Omental fat pad (tissue), 4 donors: ENCODE measurements around the gene CD300LB. TPM values are rescaled to one million over a fixed set of nuclear protein-coding genes. Genes with fewer than 3 reads are reported as not detected.
"Not testable (repeated sequence)": the region's sequence is repeated elsewhere in the genome, so short reads cannot be mapped to it uniquely, and the experiment has no call there.

Source experiments
- ATAC-seq: fragments of 150-250 bp; one replicate; pipeline ENCODE4 v1.9.1; 2016; ENCODE audit warnings: mild to moderate bottlenecking, moderate library complexity; ENCODE audit not compliant: low FRiP score
- DNase-seq: peaks from one replicate; pipeline ENCODE4 v3.0.0-alpha.2; 2019; ENCODE audit warnings: low spot score
- total RNA-seq, 4 donors: library from RNA; depleted of rRNA; stranded (reverse); fragments of >200 nt; gene quantifications; one replicate each; pipeline ENCODE4 v1.1.0, GENCODE V29; 2016
- TF ChIP-seq, protein P1 (sequence below), 3 donors: fragments of 450-650 bp; IDR thresholded peaks; one replicate each; pipeline ENCODE4 v1.5.1; 2016 to 2017; ENCODE audit warnings: antibody characterized with exemption in 3 of 3, mild to moderate bottlenecking in 3 of 3, moderate library complexity in 2 of 3

The CD300LB gene
- total RNA-seq = 10 to 100 TPM in 1 of 4 donors, 1 to 10 TPM in 1, under 1 TPM in 2; 0.63 to 14.1 (median 0.86) TPM

DNA sequence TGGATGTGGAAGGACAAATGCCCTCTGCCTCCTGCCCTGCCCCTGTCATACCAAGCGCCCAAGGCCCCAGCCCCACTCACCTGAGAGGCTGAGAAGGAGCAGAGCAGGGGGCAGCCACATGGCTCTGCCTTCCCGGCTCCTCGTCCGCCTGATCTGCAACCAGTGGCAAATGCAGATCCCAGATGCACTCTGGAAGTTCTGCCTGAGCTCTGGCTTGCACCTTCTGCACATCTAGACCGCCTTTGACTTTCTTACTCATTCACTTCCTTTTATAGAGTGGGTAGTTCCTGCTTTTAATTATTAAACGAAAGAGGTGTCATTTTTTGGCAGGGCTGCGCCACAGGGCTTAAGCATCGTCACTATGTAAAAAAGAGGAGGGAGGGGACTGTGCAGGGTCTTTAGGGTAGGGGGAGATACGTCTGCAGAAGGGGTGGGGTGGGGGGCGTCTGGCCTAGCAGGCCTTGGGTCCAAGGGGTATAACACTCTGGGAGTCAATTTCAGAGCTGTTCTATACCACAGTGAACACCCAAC lies at the start of gene CD300LB:
CD300LB (minus strand) TSS at position 245 of the 531 bp plus-strand sequence; CDS start at position 120, 125 bp downstream.
- DNase-seq (no peak), ATAC-seq (no peak)
- TF ChIP-seq, protein P1, sequence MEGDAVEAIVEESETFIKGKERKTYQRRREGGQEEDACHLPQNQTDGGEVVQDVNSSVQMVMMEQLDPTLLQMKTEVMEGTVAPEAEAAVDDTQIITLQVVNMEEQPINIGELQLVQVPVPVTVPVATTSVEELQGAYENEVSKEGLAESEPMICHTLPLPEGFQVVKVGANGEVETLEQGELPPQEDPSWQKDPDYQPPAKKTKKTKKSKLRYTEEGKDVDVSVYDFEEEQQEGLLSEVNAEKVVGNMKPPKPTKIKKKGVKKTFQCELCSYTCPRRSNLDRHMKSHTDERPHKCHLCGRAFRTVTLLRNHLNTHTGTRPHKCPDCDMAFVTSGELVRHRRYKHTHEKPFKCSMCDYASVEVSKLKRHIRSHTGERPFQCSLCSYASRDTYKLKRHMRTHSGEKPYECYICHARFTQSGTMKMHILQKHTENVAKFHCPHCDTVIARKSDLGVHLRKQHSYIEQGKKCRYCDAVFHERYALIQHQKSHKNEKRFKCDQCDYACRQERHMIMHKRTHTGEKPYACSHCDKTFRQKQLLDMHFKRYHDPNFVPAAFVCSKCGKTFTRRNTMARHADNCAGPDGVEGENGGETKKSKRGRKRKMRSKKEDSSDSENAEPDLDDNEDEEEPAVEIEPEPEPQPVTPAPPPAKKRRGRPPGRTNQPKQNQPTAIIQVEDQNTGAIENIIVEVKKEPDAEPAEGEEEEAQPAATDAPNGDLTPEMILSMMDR (IDR thresholded peaks at IDR 0.05) = no peak

DNA sequence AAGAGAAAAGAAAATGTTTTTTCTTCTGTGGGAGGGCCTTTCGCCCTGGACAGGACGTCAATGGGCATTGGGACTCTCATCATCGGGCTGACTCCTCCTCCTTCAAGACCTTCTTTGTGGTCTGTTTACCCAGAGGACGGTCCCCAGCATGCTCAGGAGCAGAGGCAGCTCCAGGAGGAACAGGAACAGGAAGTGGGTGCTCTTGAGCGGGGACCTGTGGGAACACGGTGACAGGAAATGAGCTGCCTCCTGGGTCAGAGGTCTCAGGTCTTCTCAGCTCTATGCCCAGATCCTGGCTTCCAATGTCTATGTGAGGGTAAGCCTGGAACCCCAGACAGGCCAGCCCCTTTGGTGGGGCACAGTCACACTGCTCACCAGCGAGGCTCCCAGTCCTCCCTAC lies 48.6 kb upstream of the CD300LB start:
- ATAC-seq (no peak), DNase-seq (no peak)
- TF ChIP-seq, protein P1 (IDR thresholded peaks at IDR 0.05) = no peak

DNA sequence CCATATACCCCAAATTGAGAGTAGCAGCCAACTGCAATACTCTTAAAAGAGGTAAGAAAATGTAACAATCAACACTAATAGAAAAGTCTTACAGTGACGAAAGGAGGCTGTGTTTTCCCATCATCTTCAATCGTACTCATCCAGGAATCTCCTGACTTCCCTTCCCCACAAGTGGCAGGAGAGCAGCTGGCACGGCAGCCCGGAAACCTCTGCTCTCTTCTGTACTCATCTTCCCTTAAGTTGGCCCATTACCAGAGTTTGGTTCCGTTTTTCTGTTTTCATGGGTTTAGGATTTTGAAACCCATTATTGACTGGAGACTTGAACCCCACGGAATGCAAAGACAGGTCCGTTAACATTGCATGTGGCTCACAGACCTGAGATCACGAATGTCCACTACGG lies 47.7 kb upstream of the CD300LB start:
- ATAC-seq = no peak
- no peak for DNase-seq
- TF ChIP-seq, protein P1 (IDR thresholded peaks at IDR 0.05) = no peak

DNA sequence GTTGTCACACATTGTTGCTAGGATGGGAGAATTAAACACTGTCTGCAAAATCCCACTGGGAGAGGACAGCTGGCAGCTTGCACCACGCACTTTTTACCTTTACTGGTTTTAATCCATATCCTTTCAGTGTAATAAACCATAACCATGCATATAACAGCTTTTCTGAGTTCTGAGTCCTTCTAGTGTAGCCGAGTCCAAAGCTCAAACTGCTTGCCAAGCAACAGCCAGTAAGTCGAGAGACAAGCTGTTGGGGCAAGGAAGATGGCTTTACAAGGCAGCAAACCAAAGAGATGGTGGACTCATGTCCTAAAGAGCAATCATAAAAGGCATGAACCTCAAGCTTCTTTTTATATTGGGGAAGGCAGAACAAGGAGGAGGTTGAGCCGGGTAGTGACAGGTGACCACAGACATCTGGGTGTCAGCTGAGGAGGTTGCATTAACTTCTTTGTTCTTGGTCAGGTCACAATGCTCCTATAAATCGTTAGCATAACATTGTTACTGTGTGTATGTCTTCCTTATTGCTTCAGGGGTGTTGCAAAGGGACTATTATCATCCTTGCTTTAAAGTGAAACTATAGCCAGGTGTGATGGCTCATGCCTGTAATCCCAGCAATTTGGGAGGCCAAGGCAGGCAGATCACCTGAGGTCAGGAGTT lies 43.3 kb upstream of the CD300LB start:
- no peak for DNase-seq
- TF ChIP-seq, protein P1 (IDR thresholded peaks at IDR 0.05) = no peak
- ATAC-seq = no peak

DNA sequence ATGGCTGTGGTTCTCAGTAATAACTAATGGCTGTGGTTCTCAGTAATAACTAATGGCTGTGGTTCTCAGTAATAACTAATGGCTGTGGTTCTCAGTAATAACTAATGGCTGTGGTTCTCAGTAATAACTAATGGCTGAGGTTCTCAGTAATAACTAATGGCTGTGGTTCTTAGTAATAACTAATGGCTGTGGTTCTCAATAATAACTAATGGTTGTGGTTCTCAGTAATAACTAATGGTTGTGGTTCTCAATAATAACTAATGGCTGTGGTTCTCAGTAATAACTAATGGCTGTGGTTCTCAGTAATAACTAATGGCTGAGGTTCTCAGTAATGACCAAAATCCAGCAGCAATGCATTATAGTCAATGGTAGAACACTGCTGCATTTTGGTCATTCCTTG lies 42.4 kb upstream of the CD300LB start:
- not testable (repeated sequence) for ATAC-seq

DNA sequence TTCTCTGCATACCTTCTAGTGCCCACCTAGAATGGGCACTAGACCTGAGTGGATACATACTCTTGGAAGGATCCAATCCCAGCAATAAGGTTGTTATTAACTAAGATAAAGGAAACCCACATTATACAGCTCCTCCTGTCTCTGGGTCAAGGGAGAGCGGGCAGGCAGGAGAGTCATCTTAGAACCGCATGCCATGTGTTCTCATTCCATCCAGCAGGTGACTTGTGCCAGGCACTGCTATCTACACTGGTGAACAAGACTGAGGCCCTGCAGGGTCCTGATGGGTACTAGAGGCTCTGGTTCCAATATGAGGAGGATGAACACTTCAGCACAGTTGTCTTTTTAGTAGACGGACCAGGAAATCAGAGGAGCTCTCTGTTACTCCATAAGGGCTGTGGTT lies 41.9 kb upstream of the CD300LB start:
- TF ChIP-seq, protein P1 (IDR thresholded peaks at IDR 0.05) = no peak
- DNase-seq = no peak
- no peak for ATAC-seq

More for the DNA sequence above, 42.4 kb upstream of the CD300LB start:
- DNase-seq = not testable (repeated sequence)

DNA sequence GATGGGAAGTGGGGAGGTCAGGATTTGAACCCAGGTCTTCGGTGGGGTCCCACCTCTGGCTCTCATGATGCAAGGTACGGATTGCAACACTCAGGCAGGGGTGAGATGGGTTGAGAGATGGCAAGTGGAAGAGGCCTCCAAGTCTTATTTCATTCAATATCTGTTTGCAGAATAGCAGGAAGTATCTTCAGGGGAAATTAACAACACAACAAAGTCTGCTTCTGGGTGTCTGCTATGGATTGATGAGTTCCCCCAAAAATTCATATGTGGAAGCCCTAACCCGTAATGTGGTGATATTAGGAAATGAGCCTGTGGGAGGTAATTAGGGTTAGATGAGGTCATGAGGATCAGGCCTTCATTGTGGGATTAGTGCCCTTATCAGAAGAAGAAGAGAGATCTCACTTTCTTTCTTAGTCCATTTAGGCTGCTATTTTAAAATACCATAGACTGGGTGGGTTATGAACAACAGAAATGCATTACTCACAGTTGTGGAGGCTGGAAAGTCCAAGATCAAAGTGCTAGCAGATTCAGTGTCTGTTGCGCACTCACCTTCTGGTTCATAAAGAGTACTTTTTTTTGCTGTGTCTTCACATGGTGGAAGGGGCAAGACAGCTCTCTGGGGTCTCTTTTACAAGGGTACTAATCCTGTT lies 40.5 kb upstream of the CD300LB start:
- ATAC-seq = no peak
- no peak for DNase-seq
- TF ChIP-seq, protein P1 (IDR thresholded peaks at IDR 0.05) = no peak
